Measurements from ENCODE around the gene PTPRN2. TPM values are rescaled to one million over a fixed set of nuclear protein-coding genes. Genes with fewer than 3 reads are reported as not detected.

Gene PTPRN2
- total RNA-seq, 4 donors from 2014 or later = 2.0 to 9.5 (median 2.6) TPM

- ATAC-seq (ENCODE audit: low FRiP score) (no peak), DNase-seq (ENCODE audit: low spot score) (no peak)
- TF ChIP-seq, protein P1, sequence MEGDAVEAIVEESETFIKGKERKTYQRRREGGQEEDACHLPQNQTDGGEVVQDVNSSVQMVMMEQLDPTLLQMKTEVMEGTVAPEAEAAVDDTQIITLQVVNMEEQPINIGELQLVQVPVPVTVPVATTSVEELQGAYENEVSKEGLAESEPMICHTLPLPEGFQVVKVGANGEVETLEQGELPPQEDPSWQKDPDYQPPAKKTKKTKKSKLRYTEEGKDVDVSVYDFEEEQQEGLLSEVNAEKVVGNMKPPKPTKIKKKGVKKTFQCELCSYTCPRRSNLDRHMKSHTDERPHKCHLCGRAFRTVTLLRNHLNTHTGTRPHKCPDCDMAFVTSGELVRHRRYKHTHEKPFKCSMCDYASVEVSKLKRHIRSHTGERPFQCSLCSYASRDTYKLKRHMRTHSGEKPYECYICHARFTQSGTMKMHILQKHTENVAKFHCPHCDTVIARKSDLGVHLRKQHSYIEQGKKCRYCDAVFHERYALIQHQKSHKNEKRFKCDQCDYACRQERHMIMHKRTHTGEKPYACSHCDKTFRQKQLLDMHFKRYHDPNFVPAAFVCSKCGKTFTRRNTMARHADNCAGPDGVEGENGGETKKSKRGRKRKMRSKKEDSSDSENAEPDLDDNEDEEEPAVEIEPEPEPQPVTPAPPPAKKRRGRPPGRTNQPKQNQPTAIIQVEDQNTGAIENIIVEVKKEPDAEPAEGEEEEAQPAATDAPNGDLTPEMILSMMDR (IDR thresholded peaks at IDR 0.05) = no peak
Observed at GRCh38 chr7:158259671-158260418, 327.8 kb downstream of the PTPRN2 start.

DNA sequence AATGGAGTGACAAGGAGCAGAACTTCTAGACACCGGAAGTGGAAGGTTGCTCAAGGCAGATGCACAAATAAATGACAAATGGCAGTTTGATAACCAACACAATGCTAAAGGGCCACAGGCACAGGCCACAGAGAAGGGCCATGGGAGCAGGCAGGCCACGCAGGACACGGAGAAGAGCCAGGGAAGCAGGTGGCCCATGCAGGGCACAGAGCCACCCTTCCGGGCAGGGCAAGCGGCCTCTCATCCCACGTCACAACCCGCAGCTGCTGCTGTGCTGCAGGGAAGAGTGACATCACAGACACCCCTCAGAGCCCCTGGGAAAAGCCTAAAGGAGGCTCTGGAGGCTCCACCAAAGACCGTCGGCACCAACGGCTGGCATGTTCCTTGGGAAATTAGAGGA lies 328.5 kb downstream of the PTPRN2 start:
- no peak for ATAC-seq (ENCODE audit: low FRiP score)
- TF ChIP-seq, protein P1 (IDR thresholded peaks at IDR 0.05) = no peak

GRCh38 chr7:158258411-158259130 lies 329.1 kb downstream of the PTPRN2 start:
- no peak for DNase-seq (ENCODE audit: low spot score)
- TF ChIP-seq, protein P1 (IDR thresholded peaks at IDR 0.05) = no peak
- no peak for ATAC-seq (ENCODE audit: low FRiP score)

More for the DNA sequence above, 328.5 kb downstream of the PTPRN2 start:
- no peak for DNase-seq (ENCODE audit: low spot score)

DNA sequence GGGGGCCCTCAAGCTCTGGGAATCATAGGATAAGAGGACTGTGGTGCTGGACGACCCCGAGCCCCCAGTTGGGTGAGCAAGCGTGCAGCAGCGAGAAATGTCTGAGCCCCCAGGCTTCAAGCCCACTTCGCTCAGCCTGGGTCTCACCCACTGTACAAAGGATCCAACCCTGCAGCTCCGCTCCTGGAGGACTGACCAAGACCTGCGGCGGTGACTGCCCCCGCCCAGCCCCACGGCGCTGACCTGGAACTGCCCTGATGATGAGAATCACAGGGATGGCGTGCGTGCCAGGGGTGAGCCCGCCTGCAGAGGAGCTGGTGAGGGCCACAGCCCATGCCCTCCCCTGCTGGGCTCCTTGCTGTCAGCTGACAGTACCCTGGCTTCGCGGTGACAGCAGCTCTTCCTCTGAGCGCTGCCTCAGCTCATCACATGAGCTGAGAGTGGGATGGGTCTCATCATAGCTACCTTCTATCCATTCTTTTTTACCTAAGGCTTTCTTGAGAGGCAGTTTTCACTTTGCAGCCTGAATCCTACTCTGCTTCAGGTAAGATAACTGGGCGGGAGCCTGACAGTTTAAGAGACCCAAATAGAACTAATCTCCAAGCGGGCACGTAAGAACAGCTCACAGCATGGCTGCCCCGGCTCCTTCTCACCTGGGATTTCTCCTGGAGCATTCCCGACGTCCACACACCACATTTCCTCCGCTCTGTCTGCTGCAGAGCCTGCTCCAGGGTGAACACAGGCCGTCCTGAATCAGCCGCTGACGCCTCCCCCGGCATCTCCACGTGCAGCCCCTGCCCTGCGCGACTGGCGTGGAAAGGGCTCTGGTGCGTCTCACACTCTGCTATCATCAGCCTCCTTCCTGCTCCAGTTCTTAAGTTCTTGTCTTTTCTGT lies 329.9 kb downstream of the PTPRN2 start:
- TF ChIP-seq, protein P1 (IDR thresholded peaks at IDR 0.05) = no peak
- DNase-seq (ENCODE audit: low spot score) (no peak), ATAC-seq (ENCODE audit: low FRiP score) (no peak)

GRCh38 chr7:158257001-158257400 lies 330.6 kb downstream of the PTPRN2 start:
- TF ChIP-seq, protein P1 (IDR thresholded peaks at IDR 0.05) = no peak
- ATAC-seq (ENCODE audit: low FRiP score) (no peak), DNase-seq (ENCODE audit: low spot score) (no peak)

GRCh38 chr7:158256091-158256816 lies 331.4 kb downstream of the PTPRN2 start:
- DNase-seq (ENCODE audit: low spot score) (no peak), ATAC-seq (ENCODE audit: low FRiP score) (no peak)
- TF ChIP-seq, protein P1 (IDR thresholded peaks at IDR 0.05) = no peak

Data from omental fat pad (tissue), 4 donors.